A549 (cell line): ENCODE data around the gene SEC63.

Experiments
- CTCF ChIP-seq: fragments of >200 bp; sonication (Bioruptor Twin); formaldehyde crosslinking; IDR thresholded peaks from 3 replicates; pipeline ENCODE4 v1.5.1; 2016
- NPAS2 ChIP-seq: fragments of 250-450 bp; sonication (Bioruptor Pico); IDR thresholded peaks from 2 replicates; pipeline ENCODE4 v1.8.0; 2022; ENCODE audit warnings: mild to moderate bottlenecking, moderate library complexity, borderline replicate concordance
- POLR2A ChIP-seq: IDR thresholded peaks from 2 replicates; pipeline ENCODE4 v1.6.1; 2012; ENCODE audit warnings: mild to moderate bottlenecking, low read length
- TF ChIP-seq, protein P1 (sequence below): fragments of 250-450 bp; sonication (Bioruptor Pico); IDR thresholded peaks from 2 replicates; pipeline ENCODE4 v1.5.0; 2021; ENCODE audit warnings: mild to moderate bottlenecking, moderate library complexity, borderline replicate concordance

DNA sequence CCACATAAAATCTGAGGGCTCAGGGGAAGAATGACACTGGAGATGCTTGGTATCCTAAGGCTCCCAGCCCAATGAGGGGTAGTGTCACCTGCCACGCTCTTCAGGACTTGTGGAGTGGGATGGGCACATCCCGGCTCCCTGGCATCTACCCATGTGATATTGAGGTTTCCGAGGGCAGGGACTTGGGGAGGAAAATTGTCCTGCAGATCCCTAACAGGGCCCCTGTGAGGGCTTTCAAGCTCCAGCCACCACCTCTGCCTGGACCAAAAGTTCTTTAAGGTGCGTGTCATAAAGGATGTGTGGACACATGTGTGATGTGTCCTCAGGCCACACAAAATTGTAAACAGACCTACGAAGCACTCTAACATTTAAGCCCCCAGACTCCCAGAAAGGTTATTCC is 136.4 kb downstream of the SEC63 start:
- TF ChIP-seq, protein P1, sequence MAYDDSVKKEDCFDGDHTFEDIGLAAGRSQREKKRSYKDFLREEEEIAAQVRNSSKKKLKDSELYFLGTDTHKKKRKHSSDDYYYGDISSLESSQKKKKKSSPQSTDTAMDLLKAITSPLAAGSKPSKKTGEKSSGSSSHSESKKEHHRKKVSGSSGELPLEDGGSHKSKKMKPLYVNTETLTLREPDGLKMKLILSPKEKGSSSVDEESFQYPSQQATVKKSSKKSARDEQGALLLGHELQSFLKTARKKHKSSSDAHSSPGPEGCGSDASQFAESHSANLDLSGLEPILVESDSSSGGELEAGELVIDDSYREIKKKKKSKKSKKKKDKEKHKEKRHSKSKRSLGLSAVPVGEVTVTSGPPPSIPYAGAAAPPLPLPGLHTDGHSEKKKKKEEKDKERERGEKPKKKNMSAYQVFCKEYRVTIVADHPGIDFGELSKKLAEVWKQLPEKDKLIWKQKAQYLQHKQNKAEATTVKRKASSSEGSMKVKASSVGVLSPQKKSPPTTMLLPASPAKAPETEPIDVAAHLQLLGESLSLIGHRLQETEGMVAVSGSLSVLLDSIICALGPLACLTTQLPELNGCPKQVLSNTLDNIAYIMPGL (CRISPR knock-in tag), result no peak
- TF ChIP-seq CTCF, result no peak
- TF ChIP-seq POLR2A, result no peak
- no peak for TF ChIP-seq NPAS2 (CRISPR knock-in tag)
